GM12873 (cell line): ENCODE measurements around the gene ARHGAP23.

Experiments
- TF ChIP-seq, protein P1 (sequence below): IDR thresholded peaks from 2 replicates; pipeline ENCODE4 v1.5.1; 2012; ENCODE audit warnings: low read depth, mild to moderate bottlenecking, moderate library complexity, low read length, control low read depth; ENCODE audit not compliant: insufficient read depth; ENCODE audit errors: missing control alignments

Gene ARHGAP23

GRCh38 chr17:38460082-38460715 is 31.9 kb downstream of the ARHGAP23 start:
- TF ChIP-seq, protein P1, sequence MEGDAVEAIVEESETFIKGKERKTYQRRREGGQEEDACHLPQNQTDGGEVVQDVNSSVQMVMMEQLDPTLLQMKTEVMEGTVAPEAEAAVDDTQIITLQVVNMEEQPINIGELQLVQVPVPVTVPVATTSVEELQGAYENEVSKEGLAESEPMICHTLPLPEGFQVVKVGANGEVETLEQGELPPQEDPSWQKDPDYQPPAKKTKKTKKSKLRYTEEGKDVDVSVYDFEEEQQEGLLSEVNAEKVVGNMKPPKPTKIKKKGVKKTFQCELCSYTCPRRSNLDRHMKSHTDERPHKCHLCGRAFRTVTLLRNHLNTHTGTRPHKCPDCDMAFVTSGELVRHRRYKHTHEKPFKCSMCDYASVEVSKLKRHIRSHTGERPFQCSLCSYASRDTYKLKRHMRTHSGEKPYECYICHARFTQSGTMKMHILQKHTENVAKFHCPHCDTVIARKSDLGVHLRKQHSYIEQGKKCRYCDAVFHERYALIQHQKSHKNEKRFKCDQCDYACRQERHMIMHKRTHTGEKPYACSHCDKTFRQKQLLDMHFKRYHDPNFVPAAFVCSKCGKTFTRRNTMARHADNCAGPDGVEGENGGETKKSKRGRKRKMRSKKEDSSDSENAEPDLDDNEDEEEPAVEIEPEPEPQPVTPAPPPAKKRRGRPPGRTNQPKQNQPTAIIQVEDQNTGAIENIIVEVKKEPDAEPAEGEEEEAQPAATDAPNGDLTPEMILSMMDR: no peak

DNA sequence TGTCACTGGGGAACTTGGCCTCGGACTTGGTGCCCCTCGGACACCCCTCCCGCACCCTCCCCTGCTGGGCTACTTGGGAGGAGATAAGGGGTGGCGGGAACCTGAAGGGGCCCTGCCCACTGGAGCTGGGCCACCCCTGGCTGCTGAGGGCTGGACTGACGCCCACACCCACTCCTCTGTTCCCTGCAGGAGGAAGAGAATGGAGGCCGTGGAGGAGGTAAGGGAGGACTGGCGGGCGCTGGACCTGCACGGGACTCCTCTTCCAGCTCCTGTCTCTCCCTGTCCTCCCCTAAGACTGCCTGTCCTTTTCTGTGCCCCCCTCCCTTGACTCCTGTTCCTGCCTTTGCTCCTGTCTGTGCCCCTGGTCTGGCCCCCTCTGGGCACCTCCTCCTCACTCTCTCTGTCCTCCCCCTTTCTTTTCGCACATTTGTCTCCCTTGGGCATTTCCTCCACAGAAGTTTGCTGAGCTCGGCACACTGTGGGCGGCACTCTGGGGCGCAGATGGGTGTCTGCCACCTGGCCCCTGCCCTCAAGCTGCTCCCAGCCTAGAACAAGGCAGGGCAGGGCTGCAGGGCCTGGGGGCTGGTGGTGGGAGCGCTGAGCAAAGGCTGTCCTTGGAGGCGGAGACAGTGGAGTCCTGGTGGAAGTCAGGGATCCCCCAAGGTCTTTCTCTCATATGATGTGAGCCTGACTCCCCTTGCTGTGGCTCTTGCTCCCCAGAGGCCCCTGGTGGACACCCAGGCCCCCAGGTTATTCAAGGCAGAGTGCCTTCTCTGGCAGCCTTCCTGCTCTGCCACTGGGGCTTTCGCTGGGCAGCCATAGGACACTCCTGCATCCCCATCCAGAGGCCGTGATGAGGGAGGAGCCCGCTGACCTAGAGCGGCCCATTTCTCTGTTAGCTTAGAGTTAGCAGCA is 32.7 kb downstream of the ARHGAP23 start:
- TF ChIP-seq, protein P1: no peak

DNA sequence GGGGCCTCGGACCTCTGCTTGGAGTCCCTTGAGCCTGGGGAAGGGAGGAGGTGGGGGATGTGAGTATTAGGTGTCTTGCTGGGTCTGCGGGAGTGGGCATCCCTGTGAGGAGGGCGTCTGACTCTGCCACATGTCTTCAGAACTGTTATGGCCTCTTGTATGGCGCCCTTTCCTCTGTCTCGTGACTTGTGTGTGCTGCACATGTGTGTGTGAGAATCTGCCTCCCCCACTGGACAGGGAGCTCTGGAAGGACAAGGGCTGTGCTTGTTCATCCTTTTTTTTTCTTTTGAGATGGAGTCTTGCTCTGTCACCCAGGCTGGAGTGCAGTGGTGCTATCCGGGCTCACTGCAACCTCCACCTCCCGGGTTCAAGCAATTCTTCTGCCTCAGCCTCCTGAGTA is 33.4 kb downstream of the ARHGAP23 start:
- TF ChIP-seq, protein P1: no peak

- TF ChIP-seq, protein P1: no peak
Measured at GRCh38 chr17:38463451-38463858, 35.2 kb downstream of the ARHGAP23 start.

- TF ChIP-seq, protein P1: no peak
Measured at GRCh38 chr17:38464251-38464722, 36.0 kb downstream of the ARHGAP23 start.

DNA sequence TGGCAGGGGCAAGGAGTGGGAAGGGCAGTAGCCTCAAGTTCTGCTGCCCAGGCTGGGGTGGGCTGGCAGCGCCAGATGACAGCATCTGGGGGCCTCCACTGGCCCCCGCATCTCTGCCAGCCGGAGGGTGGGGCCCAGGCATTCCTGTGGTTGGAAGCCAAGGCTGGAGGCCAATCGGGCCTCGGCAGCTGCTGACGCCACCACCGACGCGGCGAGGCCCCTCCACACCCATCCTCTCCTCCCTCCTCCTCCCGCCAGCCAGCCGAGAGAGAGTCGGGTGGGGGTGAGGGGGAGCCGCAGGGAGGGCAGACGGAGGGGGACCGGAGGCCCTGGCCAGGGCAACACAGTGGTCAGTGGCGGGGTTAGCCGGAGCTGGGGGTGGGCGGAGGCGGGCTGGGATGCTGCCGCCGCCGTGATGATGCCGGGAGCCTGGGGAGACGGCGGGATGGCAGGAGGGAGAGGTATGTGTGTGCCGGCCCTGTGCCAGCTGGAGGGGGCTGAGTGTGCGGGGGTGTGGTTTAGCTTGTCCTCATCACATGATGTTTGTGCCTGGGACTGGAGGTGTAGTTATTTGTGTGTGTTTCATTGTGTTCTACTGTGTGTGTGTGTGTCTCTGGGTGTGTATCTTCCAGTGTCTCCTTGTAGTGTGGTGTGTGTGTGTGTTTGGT is 36.6 kb downstream of the ARHGAP23 start:
- TF ChIP-seq, protein P1: no peak
